ENCODE results near the gene EPB41L3. TPM values are rescaled to one million over a fixed set of nuclear protein-coding genes. Genes with fewer than 3 reads are reported as not detected.
"Not testable (repeated sequence)": the region's sequence is repeated elsewhere in the genome, so short reads cannot be mapped to it uniquely, and the experiment has no call there.

Gene EPB41L3
- total RNA-seq, 2 experiments from 2014 or later: 0.10 TPM; not detected in 1

DNA sequence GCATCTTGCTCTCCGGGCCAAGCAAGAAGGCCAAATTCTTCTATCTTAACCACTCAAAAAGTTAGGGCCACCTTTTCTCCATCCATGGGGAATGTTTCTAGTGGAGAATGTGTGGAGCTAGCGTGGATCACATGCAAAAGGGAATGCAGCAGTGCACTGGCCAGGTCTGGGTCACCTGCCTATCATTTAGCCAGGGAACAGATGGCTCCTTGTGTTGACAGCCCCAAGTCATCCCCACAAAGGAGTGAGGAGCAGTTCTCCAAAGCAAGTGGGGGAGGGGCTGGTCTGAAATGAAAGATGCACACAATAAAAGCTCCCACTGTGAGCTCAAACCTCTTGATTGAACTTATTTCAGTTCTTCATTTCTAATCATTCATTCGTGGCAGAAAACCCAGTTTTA, 19.1 kb downstream of the EPB41L3 start:
- Mint-ChIP-seq H3K9me3 (ENCODE audit: insufficient read depth) (no peaks in the 10 kb centered on the region), H3K4me1 (ENCODE audit: low read depth) (no peaks in the 10 kb centered on the region), H3K27me3 (ENCODE audit: low read depth) (no peaks in the 10 kb centered on the region), H3K4me3 (no peak overlapping the region), H3K36me3 (ENCODE audit: low read depth) (no peaks in the 10 kb centered on the region), H3K27ac (no peak overlapping the region)
- CTCF ChIA-PET: no interaction called here
- DNase-seq (no peak), ATAC-seq (no peak)
- POLR2A ChIA-PET: no interaction called here

DNA sequence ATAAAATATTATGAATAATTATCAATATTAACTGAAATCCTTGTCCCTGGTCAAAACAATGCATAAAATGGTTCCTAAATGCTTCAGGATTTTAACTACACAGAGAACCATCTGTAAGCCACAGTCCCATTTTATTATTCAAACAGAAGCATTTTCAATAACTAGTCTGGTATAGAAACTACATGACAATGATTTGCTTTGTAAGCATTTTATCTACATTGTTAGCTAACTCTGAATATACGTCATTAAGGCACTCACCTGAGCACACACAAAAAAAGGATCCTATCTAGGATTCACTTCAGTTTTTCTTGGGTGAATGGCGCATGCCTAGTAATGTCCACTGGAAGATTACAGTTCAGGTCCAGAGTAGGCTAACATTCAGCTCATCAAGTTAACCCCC, 22.8 kb downstream of the EPB41L3 start:
- Mint-ChIP-seq H3K9me3 (ENCODE audit: insufficient read depth) (no peaks in the 10 kb centered on the region), H3K36me3 (ENCODE audit: low read depth) (no peaks in the 10 kb centered on the region), H3K27me3 (ENCODE audit: low read depth) (no peaks in the 10 kb centered on the region), H3K4me3 (no peak overlapping the region), H3K4me1 (ENCODE audit: low read depth) (no peaks in the 10 kb centered on the region), H3K27ac (no peak overlapping the region)
- no peak for DNase-seq
- ChIA-PET CTCF (no interaction called here), POLR2A (no interaction called here)
- no peak for ATAC-seq

DNA sequence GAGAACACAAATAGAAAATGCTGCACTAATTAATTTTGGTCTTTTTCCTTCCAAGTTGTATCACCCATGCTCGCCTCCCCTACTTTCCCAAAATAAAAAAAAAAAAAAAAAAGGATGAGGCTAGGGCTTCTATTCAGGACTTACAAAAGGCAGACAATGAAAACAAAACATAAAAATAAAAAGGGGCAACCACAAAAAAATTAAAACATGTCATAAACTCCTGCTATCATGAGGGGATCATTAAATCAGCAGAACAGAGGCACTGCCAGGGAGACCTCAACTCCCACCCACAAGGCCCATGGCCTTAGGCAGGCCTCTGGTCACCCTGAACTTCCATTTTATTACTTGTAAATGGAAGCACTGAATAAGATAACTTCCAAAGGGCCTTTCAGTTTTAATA, 23.3 kb downstream of the EPB41L3 start:
- CTCF ChIA-PET: no interaction called here

DNA sequence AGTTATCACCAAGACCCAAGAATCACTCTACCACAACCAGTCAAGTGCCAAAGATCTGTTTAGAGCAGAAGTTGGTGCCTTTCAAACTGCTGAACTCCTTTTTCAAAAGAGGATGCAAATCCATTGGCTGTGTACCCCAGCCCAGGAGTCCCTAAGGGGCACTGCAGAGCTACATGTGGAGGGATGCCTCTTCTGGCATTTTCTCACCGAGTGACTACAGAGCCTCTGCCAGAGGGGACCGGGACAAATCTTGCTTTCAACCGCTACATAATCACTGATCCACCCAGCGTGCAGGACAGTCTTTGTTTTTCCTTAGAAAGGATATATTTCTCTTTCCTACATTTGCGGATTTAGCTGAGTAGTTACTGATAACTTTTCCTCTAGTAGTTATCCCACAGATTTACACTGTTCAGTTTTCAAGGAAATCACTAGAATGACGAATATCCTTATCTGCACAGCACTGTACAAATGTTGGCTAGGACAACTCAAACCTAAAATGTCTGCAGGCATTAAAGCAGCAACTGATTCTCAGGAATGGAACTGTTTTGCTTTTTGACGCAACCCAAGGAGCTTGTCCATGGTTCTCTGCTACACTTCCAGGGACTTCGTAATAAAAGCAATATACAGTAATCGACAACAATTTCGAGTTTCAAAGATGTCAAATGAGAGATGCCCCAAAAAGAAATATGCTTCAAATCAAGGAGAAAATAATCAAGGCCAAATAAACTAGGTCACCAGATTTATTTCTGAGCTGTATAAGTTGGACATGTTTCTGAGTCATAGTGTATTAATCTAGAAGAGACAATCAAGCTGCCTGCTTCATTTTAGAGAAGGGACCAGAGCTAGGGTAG, 24.1 kb downstream of the EPB41L3 start:
- ChIA-PET POLR2A (no interaction called here), CTCF (no interaction called here)
- Mint-ChIP-seq H3K9me3 (ENCODE audit: insufficient read depth) (no peaks in the 10 kb centered on the region), H3K27ac (no peak overlapping the region), H3K36me3 (ENCODE audit: low read depth) (no peaks in the 10 kb centered on the region), H3K4me1 (ENCODE audit: low read depth) (no peaks in the 10 kb centered on the region), H3K27me3 (ENCODE audit: low read depth) (peaks cover 2% of the 10 kb centered on the region), H3K4me3 (no peak overlapping the region)
- ATAC-seq: no peak
- DNase-seq: no peak

More for the DNA sequence above, 23.3 kb downstream of the EPB41L3 start:
- no peak overlapping the region for H3K27ac Mint-ChIP-seq
- no peak for ATAC-seq
- POLR2A ChIA-PET: no interaction called here
- peaks cover 1% of the 10 kb centered on the region for H3K27me3 Mint-ChIP-seq (ENCODE audit: low read depth)
- no peak for DNase-seq
- H3K9me3 Mint-ChIP-seq (ENCODE audit: insufficient read depth): no peaks in the 10 kb centered on the region
- no peaks in the 10 kb centered on the region for H3K36me3 Mint-ChIP-seq (ENCODE audit: low read depth)
- no peaks in the 10 kb centered on the region for H3K4me1 Mint-ChIP-seq (ENCODE audit: low read depth)
- no peak overlapping the region for H3K4me3 Mint-ChIP-seq

DNA sequence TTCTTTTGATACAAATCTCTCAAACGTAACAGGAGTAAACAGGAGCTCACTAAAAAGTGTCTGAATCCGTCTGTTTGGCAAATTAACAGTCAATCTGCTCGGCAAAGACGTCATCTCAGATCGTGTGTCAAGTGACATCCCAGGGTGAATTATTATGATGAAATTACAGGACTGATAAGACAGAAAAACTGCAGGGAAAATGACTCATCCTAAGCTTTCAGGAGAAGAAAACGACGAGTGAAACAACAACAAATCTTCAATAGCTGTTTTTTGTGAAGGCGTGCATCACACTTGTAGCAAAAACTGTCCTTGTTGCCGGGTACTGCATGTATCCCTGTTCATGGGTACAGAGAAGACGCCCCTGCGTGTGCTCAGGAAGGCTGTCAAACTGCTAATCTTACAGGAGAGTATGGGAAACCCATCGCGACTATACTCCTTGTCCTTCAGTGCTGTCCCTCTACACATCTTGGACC, 24.9 kb downstream of the EPB41L3 start:
- ChIA-PET POLR2A (no interaction called here), CTCF (no interaction called here)
- no peak for ATAC-seq
- no peak overlapping the region for H3K4me3 Mint-ChIP-seq
- no peaks in the 10 kb centered on the region for H3K4me1 Mint-ChIP-seq (ENCODE audit: low read depth)
- no peak overlapping the region for H3K27ac Mint-ChIP-seq
- H3K27me3 Mint-ChIP-seq (ENCODE audit: low read depth): peaks cover 2% of the 10 kb centered on the region
- H3K9me3 Mint-ChIP-seq (ENCODE audit: insufficient read depth): no peaks in the 10 kb centered on the region
- H3K36me3 Mint-ChIP-seq (ENCODE audit: low read depth): no peaks in the 10 kb centered on the region
- no peak for DNase-seq

DNA sequence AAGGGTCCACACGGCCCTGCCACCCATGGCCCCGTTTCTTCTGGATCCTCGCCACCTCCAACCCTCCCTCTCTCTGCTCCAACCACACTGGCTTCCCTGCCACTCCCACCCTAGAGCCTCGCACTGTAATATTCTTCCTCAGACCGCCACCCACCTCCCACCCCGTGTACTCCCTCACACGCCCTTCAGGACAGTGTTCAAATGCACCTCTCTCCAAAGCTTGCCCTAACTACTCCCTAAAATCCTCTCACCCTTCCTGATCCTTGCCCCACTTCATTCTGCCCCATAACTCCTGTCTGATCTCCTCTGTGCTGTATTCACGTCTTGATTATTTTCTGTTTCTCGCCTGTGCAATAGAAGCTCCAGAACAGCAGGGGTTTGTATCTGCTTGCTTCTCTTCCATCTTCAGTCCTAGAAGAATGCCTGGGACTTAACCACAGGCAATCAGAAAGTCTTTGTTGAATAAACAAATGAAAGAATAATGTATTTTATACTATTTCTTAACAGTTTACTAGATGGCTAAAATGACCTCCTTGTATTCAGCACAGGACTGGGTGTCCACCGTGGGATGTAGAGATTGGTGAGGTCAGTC, 25.5 kb downstream of the EPB41L3 start:
- CTCF ChIA-PET: no interaction called here

DNA sequence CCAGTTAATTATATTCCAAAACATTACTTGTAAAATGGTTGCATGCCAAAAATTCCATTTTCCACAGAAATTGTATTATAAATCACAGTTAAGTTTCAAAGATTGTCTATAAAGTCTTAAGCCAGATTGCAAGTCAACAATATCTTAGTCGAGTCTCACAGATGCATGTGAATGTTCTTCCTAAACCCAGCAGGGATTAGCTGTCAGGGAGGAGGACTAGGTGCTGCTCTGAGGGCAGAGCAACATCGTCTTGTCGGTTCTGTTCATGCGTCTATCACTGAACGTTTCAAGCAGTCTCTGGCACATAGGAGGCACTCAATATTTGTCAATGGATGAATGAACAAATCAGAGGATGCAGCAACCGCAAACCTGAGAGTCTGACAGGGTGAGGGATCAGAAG, 27.0 kb downstream of the EPB41L3 start:
- no peak for DNase-seq
- CTCF ChIA-PET: no interaction called here

More for the DNA sequence above, 25.5 kb downstream of the EPB41L3 start:
- Mint-ChIP-seq H3K36me3 (ENCODE audit: low read depth) (no peaks in the 10 kb centered on the region), H3K4me1 (ENCODE audit: low read depth) (no peaks in the 10 kb centered on the region), H3K4me3 (no peak overlapping the region), H3K27me3 (ENCODE audit: low read depth) (peaks cover 2% of the 10 kb centered on the region), H3K27ac (no peak overlapping the region), H3K9me3 (ENCODE audit: insufficient read depth) (no peaks in the 10 kb centered on the region)
- POLR2A ChIA-PET: no interaction called here
- ATAC-seq (no peak), DNase-seq (no peak)

DNA sequence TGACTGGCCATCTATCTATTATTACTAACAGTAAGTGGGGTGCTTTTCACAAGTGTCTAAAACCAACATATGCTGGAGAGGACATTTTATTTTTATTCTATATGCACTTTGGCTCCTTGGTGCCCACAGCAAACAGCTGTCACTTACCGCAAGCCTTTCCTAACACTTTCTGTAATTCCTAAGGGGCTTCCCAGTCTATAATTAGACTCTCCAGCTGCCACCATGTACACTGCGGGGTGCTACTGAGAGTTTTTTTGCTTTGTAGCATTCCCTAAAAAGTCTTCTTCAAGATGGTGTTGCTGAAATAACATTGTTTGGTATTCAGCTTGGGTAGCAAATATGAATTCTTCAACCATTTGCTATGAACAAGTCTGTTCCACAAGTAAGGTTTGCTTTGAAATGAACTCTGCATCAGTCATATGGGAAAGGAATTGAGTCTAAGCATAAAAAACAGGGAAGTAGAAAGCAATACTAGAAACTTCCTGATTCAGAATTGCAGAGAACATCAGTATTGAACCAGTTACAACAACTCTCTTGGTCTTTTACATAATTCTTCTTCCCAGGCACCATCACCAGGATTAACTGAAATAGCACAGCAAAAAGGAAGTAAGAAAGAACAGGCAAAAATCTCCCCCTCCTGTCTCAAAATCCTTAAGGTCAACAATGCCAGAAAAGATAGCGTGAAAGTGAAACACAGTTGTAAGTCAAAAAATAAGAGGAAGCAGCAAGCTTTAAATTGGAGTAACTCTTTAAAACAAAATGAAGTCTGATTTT, 28.6 kb downstream of the EPB41L3 start:
- Mint-ChIP-seq H3K36me3 (ENCODE audit: low read depth) (no peaks in the 10 kb centered on the region), H3K9me3 (ENCODE audit: insufficient read depth) (no peaks in the 10 kb centered on the region), H3K27me3 (ENCODE audit: low read depth) (peaks cover 2% of the 10 kb centered on the region), H3K4me1 (ENCODE audit: low read depth) (no peaks in the 10 kb centered on the region), H3K27ac (no peak overlapping the region), H3K4me3 (no peak overlapping the region)
- ChIA-PET CTCF (no interaction called here), POLR2A (no interaction called here)
- ATAC-seq (no peak), DNase-seq (no peak)

More for the DNA sequence above, 27.0 kb downstream of the EPB41L3 start:
- H3K4me3 Mint-ChIP-seq: no peak overlapping the region
- no peak for ATAC-seq
- H3K4me1 Mint-ChIP-seq (ENCODE audit: low read depth): no peaks in the 10 kb centered on the region
- H3K36me3 Mint-ChIP-seq (ENCODE audit: low read depth): no peaks in the 10 kb centered on the region
- POLR2A ChIA-PET: no interaction called here
- H3K9me3 Mint-ChIP-seq (ENCODE audit: insufficient read depth): no peaks in the 10 kb centered on the region
- no peak overlapping the region for H3K27ac Mint-ChIP-seq
- peaks cover 2% of the 10 kb centered on the region for H3K27me3 Mint-ChIP-seq (ENCODE audit: low read depth)

DNA sequence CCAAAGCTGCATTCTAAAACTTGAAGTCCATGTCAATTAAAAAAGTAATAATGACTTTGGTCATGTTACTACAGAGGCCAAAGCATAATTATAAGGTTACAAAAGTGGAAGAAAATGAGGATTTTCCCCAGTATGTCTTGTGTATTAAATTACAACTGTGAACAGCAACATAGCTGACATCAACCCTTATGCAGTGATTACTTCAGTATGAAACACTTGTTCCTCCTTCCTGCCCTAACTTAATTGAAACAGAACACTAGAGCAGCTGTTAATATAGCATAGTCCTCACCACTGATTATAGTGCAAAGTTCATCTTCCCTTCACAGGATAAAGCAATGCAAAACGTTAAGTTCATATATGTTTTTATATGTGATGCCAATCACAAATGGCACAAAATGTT, 29.9 kb downstream of the EPB41L3 start:
- Mint-ChIP-seq H3K4me3 (no peak overlapping the region), H3K4me1 (ENCODE audit: low read depth) (no peaks in the 10 kb centered on the region), H3K27ac (no peak overlapping the region), H3K27me3 (ENCODE audit: low read depth) (peaks cover 2% of the 10 kb centered on the region), H3K36me3 (ENCODE audit: low read depth) (no peaks in the 10 kb centered on the region), H3K9me3 (ENCODE audit: insufficient read depth) (no peaks in the 10 kb centered on the region)
- ATAC-seq: no peak
- ChIA-PET POLR2A (no interaction called here), CTCF (interaction anchor here (1.1 kb wide), 1 partner anchor 22 kb away, joined by 3 read pairs; no protein-coding TSS in a partner anchor)
- DNase-seq: no peak

DNA sequence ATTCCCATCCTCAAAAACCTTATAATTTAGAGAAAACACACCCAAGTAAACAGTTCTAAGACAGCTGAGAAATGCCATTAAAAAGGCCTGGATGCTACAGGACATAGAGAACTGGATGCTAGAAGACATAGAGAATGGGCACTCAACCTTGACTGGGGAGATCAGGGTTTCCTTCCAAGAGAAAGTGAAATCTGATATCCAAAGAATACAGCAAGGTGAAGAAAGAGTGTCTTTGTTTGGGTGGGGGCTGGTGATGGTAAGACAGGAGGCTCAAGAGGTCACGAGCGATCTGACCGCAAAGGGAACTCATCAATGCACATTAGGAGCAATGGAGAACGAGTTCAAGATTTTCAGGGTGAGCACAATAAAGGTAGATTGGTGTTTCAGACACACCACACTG, 31.6 kb downstream of the EPB41L3 start:
- Mint-ChIP-seq H3K9me3 (ENCODE audit: insufficient read depth) (no peaks in the 10 kb centered on the region), H3K27me3 (ENCODE audit: low read depth) (peaks cover 2% of the 10 kb centered on the region), H3K4me1 (ENCODE audit: low read depth) (no peaks in the 10 kb centered on the region), H3K36me3 (ENCODE audit: low read depth) (no peaks in the 10 kb centered on the region), H3K27ac (no peak overlapping the region), H3K4me3 (no peak overlapping the region)
- CTCF ChIA-PET: no interaction called here
- POLR2A ChIA-PET: no interaction called here
- ATAC-seq: no peak
- no peak for DNase-seq

DNA sequence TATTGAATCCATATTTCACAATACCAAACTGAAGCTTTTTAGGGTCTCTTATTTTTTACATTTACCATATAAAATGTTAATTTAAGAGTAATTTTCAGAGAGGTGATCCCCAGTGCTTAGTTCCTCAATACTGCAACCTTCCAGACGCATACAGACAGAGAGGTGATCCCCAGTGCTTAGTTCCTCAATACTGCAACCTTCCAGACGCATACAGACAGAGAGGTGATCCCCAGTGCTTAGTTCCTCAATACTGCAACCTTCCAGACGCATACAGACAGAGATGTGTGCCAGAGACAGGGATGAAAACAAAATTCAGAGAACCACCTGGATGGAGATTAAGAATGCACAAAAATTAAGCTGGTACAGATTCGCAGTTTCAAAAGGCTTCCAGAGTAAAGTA, 32.3 kb downstream of the EPB41L3 start:
- H3K27me3 Mint-ChIP-seq (ENCODE audit: low read depth); H3K4me3 Mint-ChIP-seq; ATAC-seq; POLR2A ChIA-PET; H3K9me3 Mint-ChIP-seq (ENCODE audit: insufficient read depth); DNase-seq; CTCF ChIA-PET; H3K27ac Mint-ChIP-seq; H3K4me1 Mint-ChIP-seq (ENCODE audit: low read depth); H3K36me3 Mint-ChIP-seq (ENCODE audit: low read depth): not testable (repeated sequence)

DNA sequence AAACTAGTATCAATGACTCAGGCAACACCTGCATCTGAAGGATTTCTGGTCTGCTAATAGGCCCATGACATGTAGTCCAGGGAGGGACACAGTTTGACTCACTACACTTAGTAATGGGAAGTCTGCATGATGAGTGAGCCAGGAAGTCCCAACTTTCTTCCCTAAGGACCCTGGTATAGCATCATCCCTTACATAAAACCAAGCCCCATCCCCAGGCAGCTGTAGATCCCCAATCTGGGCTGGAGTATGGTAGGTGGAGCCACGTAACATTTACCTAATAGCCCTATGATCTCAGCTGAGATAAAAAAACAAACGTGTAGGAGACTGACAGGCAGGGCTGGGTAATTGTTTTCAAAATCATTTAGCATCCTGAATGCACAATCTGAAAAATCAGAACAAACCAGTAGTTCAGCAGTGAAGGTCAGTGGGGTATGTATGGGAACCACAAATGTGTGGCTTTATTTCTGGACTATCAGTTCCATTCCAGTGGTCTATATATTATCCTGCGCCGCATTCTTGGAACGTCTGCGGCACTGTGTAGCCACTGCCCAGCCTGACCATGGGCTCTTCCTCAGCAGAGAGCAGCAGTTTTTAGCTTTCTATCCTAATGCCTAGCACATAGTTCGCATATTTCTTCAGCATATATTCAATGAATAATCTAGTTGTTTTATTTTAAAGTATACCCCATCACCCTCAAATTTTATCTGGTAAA, 33.5 kb downstream of the EPB41L3 start:
- no peak for ATAC-seq
- H3K36me3 Mint-ChIP-seq (ENCODE audit: low read depth): no peaks in the 10 kb centered on the region
- no peak overlapping the region for H3K27ac Mint-ChIP-seq
- H3K4me1 Mint-ChIP-seq (ENCODE audit: low read depth): no peaks in the 10 kb centered on the region
- POLR2A ChIA-PET: no interaction called here
- CTCF ChIA-PET: no interaction called here
- DNase-seq: no peak
- no peak overlapping the region for H3K4me3 Mint-ChIP-seq
- H3K27me3 Mint-ChIP-seq (ENCODE audit: low read depth): no peaks in the 10 kb centered on the region
- no peaks in the 10 kb centered on the region for H3K9me3 Mint-ChIP-seq (ENCODE audit: insufficient read depth)

Data from activated CD8-positive, alpha-beta T cell treated with anti-CD3 and anti-CD28 coated beads, Interleukin-2, amount 10 ng/mL, durations not matched to agents 7 days and 5 days (primary cell).